GM18873 (cell line): ENCODE data around the gene GPER1.
A peak's percentile ranks its signal among the peaks of the same experiment; 100 is the strongest.
"Not testable (repeated sequence)": the region's sequence is repeated elsewhere in the genome, so short reads cannot be mapped to it uniquely, and the experiment has no call there.

ENCODE experiments used
- ATAC-seq: cut with Tn5 transposase; IDR thresholded peaks from one replicate; pipeline ENCODE4 v1.9.1; 2021; ENCODE audit warnings: mild to moderate bottlenecking, moderate library complexity, moderate number of reproducible peaks; ENCODE audit not compliant: unreplicated experiment, low FRiP score

The GPER1 gene

DNA sequence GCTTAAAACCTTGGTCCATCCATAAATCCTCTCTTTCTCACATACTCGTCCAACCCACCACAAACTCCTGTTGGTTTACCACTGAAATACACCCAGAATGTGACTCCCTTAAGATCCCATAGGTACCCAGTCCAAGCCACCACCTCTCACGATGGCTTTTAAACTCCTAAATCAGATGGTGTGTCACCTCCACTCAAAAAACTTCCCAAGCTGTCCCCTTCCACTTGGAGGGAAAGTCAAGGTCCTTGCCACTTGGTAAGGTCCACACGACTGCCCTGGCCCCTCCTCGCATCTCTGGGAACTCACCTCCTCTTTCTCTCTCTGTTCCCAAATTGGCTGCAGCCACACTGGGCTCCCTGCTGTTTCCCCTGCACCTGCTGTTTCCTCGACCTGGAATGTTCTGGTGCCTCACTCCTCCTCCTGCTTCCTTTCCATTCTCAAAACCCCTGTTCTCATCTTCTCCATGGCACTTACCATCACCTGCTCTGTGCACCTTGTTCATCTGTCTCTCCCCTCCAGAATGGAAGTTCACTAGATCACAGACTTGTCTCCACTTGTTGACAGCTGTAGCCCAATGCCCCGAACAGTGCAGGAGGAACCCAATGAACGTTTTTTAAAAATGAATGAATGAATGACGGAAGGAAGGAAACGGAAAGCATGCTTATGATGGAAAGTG lies 49.1 kb downstream of the GPER1 start:
- no peak for ATAC-seq

DNA sequence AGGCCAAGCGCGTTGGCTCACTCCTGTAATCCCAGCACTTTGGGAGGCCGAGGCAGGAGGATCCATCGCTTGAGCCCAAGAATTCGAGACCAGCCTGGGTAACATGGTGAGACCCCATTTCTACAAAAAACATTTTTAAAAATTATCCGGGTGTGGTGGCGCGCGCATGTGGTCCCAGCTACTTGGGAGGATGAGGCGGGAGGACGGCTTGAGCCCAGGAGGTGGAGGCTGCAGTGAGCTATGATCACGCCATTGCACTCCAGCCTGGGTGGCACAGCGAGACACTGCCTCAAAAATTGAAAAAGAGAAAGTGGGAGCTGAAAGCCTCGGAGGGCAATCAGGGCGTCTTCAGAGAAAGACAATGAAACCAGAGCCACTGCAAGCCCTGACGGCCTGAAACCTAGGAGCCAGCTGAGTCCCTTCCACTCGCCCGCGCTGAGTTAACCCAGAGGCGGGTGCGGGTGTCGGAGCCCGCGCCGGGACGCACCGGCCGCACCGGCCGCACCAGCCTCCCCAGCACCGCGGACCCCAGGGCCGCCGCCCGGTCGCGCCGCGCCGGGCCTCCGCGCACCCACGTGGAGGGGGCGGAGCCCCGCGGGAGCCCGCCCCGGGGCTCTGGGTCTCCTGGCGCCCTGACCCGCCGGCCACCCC lies 49.7 kb downstream of the GPER1 start:
- peak; percentile 37 for ATAC-seq

DNA sequence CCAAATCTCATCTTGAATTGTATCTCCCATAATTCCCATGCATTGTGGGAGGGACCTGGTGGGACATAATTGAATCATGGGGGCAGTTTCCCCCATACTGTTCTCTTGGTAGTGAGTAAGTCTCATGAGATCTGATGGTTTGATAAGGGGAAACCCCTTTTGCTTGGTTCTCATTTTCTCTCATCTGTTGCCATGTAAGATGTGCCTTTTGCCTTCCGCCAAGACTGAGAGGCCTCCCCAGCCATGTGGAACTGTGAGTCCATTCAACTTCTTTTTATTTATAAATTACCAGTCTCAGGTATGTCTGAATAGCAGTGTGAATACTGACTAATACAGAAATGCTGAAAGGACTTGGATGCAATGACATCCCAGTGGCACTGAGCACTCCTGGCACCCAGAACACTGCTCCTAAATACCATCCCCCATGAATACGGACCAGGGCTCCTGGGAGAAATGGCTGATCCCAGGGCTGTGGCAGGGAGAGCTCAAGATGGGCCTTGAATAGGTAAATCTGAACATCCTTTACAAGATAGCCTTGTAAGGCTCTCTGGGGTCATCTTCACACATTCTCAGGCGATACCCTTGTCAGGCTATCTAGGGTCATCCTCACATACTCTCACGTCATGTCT lies 52.7 kb downstream of the GPER1 start:
- ATAC-seq: no peak

DNA sequence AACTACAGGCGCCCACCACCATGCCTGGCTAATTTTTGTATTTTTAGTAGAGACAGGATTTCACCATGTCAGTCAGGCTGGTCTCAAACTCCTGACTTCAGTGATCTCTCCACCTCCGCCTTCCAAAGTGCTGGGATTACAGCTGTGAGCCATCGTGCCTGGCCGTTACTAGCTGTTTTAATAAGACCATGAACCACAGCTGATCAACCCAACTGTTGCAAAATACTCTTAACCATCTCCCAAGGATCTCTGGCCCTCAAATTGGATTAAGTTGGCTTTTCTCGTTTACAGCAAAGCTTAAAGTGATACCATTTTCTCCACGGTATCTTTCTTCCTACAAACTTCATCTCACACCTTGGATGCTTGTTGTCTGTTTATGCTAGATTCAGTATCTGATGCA lies 53.7 kb downstream of the GPER1 start:
- ATAC-seq: no peak

DNA sequence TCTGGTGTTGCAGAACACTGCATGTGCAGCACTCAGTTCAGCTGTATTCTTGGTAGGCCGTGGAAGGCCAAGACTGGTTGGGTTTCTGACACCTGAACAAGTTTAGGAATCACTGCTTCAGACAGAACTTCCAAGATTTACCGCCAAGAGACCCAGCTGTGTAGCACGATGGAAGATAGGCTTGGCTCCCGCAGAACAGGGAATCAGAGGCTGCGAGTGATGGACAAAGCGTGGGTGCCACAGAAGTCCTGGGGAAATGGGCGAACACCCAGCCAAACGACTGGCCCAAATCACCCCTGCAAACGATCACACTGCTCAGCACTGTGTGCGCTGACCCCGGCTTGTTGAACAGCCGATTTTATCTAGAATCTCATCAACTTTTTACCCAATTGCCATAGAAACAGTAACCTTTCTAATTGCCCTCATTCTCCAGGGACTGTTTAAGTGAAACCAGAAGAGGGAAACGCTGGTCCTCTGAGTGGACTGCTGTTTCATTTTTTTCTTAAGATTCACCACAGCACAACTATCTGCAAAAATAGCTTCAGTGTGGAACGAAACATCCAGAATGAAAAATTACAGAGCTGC lies 54.2 kb downstream of the GPER1 start:
- no peak for ATAC-seq

DNA sequence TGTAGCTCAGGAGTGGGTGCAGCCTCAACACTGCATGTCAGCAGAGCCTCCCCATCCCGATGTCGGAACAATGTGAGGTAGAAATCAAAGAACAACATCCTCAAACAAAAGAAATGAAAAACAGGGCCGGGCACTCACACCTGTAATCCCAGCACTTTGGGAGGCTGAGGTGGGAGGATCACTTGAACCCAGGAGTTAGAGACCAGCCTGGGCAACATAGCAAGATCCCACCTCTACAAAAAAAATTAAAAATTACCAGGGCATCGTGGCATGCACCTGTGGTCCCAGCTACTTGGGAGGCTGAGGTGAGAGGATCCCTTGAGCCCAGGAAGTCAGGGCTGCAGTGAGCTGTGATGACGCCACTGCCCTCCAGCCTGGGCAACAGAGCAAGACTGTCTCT lies 55.1 kb downstream of the GPER1 start:
- ATAC-seq: not testable (repeated sequence)
